Thoracic aorta (tissue), 2 donors: ENCODE measurements around the gene SARDH. TPM values are rescaled to one million over a fixed set of nuclear protein-coding genes. Genes with fewer than 3 reads are reported as not detected.

Experiments
- ATAC-seq: fragments of 150-250 bp; one replicate; pipeline ENCODE4 v1.8.0; 2017; ENCODE audit warnings: low read depth; ENCODE audit not compliant: insufficient number of reproducible peaks, low FRiP score
- DNase-seq: peaks from one replicate; pipeline ENCODE4 v3.0.0-alpha.2; 2020; ENCODE audit warnings: low spot score
- H3K27ac ChIP-seq, 2 donors: fragments of 200-600 bp; sonication (generic); 1 replicate in 1 of 2; 2 replicates in 1 of 2; pipeline ENCODE4 v1.5.1; 2016; ENCODE audit warnings: mild to moderate bottlenecking in 2 of 2, moderate library complexity in 2 of 2
- H3K27me3 ChIP-seq: fragments of 200-600 bp; sonication (generic); replicated peaks from 2 replicates; pipeline ENCODE4 v1.6.0; 2016; ENCODE audit warnings: mild to moderate bottlenecking; ENCODE audit not compliant: insufficient read depth
- H3K36me3 ChIP-seq: fragments of 200-600 bp; sonication (generic); one replicate; pipeline ENCODE4 v1.5.1; 2016
- H3K4me1 ChIP-seq, 2 donors: fragments of 200-600 bp; sonication (generic); 1 replicate in 1 of 2; 2 replicates in 1 of 2; pipeline versions ENCODE4 v1.5.1 to v1.6.0; 2016; ENCODE audit warnings: low read depth in 2 of 2, mild to moderate bottlenecking in 1 of 2; ENCODE audit not compliant: control insufficient read depth in 1 of 2
- H3K4me3 ChIP-seq: fragments of 200-600 bp; sonication (generic); 2 replicates; pipeline ENCODE4 v1.5.1; 2016; ENCODE audit warnings: mild to moderate bottlenecking
- H3K9me3 ChIP-seq: fragments of 200-600 bp; sonication (generic); 2 replicates; pipeline ENCODE4 v1.5.1; 2016
- total RNA-seq, 2 donors: library from RNA; depleted of rRNA; stranded (reverse); fragments of >200 nt; gene quantifications; one replicate each; pipeline versions ENCODE4 v1.1.0 to v1.2.3, GENCODE V29; 2016
- TF ChIP-seq, protein P1 (sequence below): fragments of 200-600 bp; sonication (generic); IDR thresholded peaks from one replicate; pipeline ENCODE4 v1.5.1; 2019; ENCODE audit warnings: antibody characterized with exemption

The SARDH gene
- total RNA-seq, 2 donors from 2014 or later: 1.8 to 4.3 TPM

DNA sequence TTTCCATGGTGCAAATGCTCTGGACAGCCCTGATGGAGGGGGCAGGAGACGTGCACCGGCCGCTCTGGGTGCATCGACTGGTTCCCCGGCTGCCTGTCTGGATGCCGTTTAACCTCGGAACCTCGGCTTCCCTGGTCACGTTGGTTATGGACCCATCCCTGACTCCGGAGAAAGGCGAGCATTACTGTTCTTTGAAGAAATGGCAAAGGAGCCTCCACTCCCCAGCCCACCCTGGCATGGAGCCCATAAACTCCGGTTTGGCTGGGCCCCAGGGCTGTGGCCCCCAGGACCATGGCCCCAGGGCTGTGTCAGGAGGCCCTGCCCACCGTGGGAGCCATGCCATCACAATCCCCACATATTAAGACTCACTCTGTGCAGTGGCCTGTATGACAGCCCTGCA is 73.1 kb downstream of the SARDH start:
- Histone ChIP-seq H3K36me3 (no peaks in the 10 kb centered on the region), H3K27me3 (no peaks in the 10 kb centered on the region), H3K27ac (no peak overlapping the region), H3K4me1 (no peaks in the 10 kb centered on the region), H3K9me3 (no peaks in the 10 kb centered on the region), H3K4me3 (no peak overlapping the region)
- no peak for ATAC-seq
- no peak for DNase-seq
- TF ChIP-seq, protein P1, sequence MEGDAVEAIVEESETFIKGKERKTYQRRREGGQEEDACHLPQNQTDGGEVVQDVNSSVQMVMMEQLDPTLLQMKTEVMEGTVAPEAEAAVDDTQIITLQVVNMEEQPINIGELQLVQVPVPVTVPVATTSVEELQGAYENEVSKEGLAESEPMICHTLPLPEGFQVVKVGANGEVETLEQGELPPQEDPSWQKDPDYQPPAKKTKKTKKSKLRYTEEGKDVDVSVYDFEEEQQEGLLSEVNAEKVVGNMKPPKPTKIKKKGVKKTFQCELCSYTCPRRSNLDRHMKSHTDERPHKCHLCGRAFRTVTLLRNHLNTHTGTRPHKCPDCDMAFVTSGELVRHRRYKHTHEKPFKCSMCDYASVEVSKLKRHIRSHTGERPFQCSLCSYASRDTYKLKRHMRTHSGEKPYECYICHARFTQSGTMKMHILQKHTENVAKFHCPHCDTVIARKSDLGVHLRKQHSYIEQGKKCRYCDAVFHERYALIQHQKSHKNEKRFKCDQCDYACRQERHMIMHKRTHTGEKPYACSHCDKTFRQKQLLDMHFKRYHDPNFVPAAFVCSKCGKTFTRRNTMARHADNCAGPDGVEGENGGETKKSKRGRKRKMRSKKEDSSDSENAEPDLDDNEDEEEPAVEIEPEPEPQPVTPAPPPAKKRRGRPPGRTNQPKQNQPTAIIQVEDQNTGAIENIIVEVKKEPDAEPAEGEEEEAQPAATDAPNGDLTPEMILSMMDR: no peak

DNA sequence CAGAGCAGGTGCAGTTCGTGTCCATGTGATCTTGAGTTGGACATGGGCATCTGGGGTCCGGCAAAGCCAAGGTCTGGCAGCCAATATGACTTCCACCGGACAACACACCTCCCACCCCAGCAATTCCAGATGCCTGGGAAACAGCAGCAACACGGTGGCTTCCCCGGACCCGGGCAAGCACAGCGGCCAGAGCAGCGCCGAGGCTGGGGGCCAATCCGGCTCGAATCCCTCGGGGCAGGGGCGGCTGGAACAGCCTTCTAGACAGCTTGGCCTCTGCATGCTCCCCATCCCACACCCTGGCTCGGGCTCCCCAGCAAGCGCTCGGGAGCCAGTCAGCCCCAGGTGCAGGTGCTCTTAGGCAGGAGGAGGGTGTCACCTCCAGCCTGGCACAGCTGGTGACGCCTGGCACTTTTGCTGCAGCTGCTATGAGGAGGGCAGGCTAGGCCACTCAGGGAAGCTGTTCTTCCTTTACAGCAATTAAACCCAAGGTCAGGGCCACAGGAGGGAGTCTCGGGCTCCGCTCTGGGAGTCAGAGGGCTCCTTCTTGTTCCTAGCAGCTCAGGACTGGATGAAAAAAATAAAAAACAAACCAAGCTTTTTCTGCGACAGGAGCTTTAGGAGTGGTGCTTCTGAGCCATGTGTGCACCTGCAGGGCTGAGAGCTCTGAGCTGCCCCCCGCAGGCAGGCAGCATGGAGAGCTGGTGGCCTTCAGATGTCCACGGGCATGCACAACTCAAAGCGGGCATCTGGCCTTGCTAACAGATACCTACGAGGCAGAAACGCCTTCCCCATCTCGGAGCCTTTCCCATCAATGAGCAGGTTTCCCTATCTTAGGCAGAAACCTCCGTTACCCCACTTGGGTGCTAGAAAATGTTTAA is 73.7 kb downstream of the SARDH start:
- DNase-seq (no peak), ATAC-seq (no peak)
- TF ChIP-seq, protein P1: no peak
- Histone ChIP-seq H3K9me3 (no peaks in the 10 kb centered on the region), H3K4me3 (no peak overlapping the region), H3K4me1 (peaks cover 0 to under 1% of the 10 kb centered on the region in 2 donors), H3K36me3 (no peaks in the 10 kb centered on the region), H3K27ac (no peak overlapping the region), H3K27me3 (no peaks in the 10 kb centered on the region)

DNA sequence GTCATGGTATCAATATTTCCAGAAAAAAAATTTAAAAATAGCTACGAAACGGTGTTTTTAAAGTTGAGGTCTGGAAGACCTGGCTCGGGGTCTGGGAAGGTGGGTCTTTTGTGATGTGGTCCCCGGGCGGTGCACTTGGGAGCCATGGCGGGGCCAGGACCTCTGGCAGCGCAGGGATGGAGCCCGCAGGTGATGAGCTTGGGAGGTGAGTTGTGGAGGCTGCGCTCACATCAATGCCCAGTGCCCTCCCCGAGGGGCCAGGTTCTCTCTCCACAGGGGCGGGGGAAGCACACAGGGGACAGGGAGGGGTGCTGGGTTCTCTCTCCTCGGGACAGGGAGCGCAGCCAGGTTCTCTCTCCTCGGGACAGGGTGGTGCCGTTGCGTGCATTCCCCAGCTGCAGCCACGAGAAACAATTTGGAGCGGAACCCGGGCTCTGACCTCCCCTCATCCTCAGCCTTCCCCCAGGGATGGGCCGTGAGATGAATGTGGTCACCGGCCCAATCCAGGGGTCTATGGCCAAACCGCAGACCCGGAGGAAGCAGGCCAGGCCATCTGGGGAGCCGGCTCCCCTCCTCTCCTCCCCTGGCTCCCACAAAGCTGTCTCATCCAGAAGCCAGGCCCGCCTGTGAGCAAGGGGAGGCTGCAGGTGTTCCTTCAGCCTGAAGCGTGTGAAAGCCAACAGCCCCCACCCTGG is 76.2 kb downstream of the SARDH start:
- Histone ChIP-seq H3K27ac (no peak overlapping the region), H3K4me3 (no peak overlapping the region), H3K9me3 (no peaks in the 10 kb centered on the region), H3K36me3 (no peaks in the 10 kb centered on the region), H3K27me3 (no peaks in the 10 kb centered on the region), H3K4me1 (peaks cover 0 to 14% of the 10 kb centered on the region in 2 donors)
- DNase-seq (no peak), ATAC-seq (no peak)
- TF ChIP-seq, protein P1: no peak

DNA sequence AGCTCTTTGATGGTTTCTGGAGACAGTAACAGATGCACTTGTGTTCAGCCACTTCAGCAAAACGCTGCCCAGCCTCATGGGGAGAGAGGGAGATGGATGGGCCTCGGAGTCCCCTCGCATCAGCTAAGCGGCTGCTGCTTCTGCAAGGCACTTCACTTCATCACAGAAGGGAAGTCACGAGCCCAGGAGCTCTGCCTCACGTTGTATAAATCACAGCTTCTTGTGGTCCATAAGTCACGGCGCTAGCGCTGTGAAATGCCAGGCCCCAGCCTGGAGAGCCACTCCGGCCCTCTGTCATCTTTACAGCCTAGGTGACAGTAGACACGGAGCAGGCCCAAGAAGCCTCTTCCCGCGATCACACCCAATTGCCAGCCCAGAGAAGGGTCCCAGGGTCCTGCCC is 78.6 kb downstream of the SARDH start:
- H3K36me3 ChIP-seq: no peaks in the 10 kb centered on the region
- no peak overlapping the region for H3K27ac ChIP-seq
- H3K4me3 ChIP-seq: no peak overlapping the region
- no peaks in the 10 kb centered on the region for H3K27me3 ChIP-seq
- H3K9me3 ChIP-seq: no peaks in the 10 kb centered on the region
- ATAC-seq: no peak
- no peak for DNase-seq
- TF ChIP-seq, protein P1: no peak
- peaks cover 0 to 14% of the 10 kb centered on the region in 2 donors for H3K4me1 ChIP-seq
